HepG2 (cell line): ENCODE results near the gene MBD5. TPM values are rescaled to one million over a fixed set of nuclear protein-coding genes. Genes with fewer than 3 reads are reported as not detected.

ENCODE experiments used
- ATAC-seq: fragments of 200-7000 bp; cut with Tn5 transposase; 3 replicates; pipeline ENCODE4 v1.9.1; 2020; ENCODE audit warnings: mild to moderate bottlenecking, moderate library complexity
- BruUV-seq: library from RNA; stranded (reverse); fragments of 400-500 nt; replicated peaks from 2 replicates; lab custom pipeline; 2021; lab: Mats Ljungman, UMichigan
- CTCF ChIA-PET: fragments of 300-600 bp; formaldehyde crosslinking; extraction: SDS; loops from one replicate; lab custom pipeline; 2021; ENCODE audit warnings: low total read pairs, inconsistent platforms, low intra/inter-chr PET ratio; lab: Yijun Ruan, JAX
- POLR2A ChIA-PET: fragments of 350-600 bp; sonication (Branson Sonifier 250); formaldehyde crosslinking; loops from one replicate; lab custom pipeline; 2020; ENCODE audit warnings: antibody characterized with exemption, inconsistent platforms; lab: Yijun Ruan, JAX
- DNase-seq: peaks from one replicate; pipeline ENCODE4 v3.0.0-alpha.2; 2015; ENCODE audit warnings: low spot score
- FAIRE-seq: peaks from 3 replicates; lab custom pipeline; 2011; peaks lifted over from hg19 to GRCh38; lab: Jason Lieb, UNC
- H2AFZ ChIP-seq: one replicate; pipeline ENCODE4 v1.6.1; 2011; ENCODE audit warnings: low read length, inconsistent platforms
- H3K27ac ChIP-seq: fragments of 300-600 bp; 3 replicates; pipeline ENCODE4 v1.8.0; 2011; ENCODE audit warnings: mixed run types, mild to moderate bottlenecking, mixed read lengths, low read length, inconsistent platforms; ENCODE audit not compliant: insufficient read depth; ENCODE audit errors: extremely low read length
- H3K27me3 ChIP-seq, 2 experiments: fragments of 200-600 bp in 1 of 2; 2 replicates in 1 of 2; 3 replicates in 1 of 2; pipeline versions ENCODE4 v1.6.0 to v1.8.0; 2011; ENCODE audit warnings: low read length in 2 of 2, mild to moderate bottlenecking in 2 of 2, moderate library complexity in 2 of 2, inconsistent platforms in 1 of 2; ENCODE audit not compliant: insufficient read depth in 2 of 2, control insufficient read depth in 1 of 2
- H3K36me3 ChIP-seq, 2 experiments: fragments of 200-600 bp in 1 of 2; replicated peaks in 1 of 2; 2 replicates in 1 of 2; 3 replicates in 1 of 2; pipeline versions ENCODE4 v1.5.1 to v1.8.0; 2011; ENCODE audit warnings: low read length in 2 of 2, inconsistent platforms in 1 of 2; ENCODE audit not compliant: insufficient read depth in 2 of 2, control insufficient read depth in 1 of 2
- H3K4me1 ChIP-seq: 2 replicates; pipeline ENCODE4 v1.5.1; 2012; ENCODE audit warnings: low read length, inconsistent platforms; ENCODE audit not compliant: insufficient read depth
- H3K4me2 ChIP-seq: 2 replicates; pipeline ENCODE4 v1.6.0; 2011; ENCODE audit warnings: low read depth, low read length, inconsistent platforms
- H3K4me3 ChIP-seq, 3 experiments: fragments of 200-600 bp in 1 of 3; sonication (generic), shearing (Covaris generic) in 1 of 3; replicated peaks in 1 of 3; 2 replicates each; pipeline ENCODE4 v1.5.1; 2011 to 2016; ENCODE audit warnings: low read length in 3 of 3, inconsistent platforms in 2 of 3, low read depth in 2 of 3, mild to moderate bottlenecking in 2 of 3, control low read depth in 1 of 3, mixed read lengths in 1 of 3; ENCODE audit not compliant: insufficient read depth in 1 of 3
- H3K79me2 ChIP-seq: one replicate; pipeline ENCODE4 v1.6.1; 2011; ENCODE audit warnings: low read length, inconsistent platforms; ENCODE audit not compliant: insufficient read depth
- H3K9ac ChIP-seq: 2 replicates; pipeline ENCODE4 v1.6.0; 2011; ENCODE audit warnings: mild to moderate bottlenecking, low read depth, low read length, inconsistent platforms; ENCODE audit not compliant: insufficient read depth
- H3K9me3 ChIP-seq: 2 replicates; pipeline ENCODE4 v1.5.1; 2012; ENCODE audit warnings: mild to moderate bottlenecking, low read length
- H4K20me1 ChIP-seq: 2 replicates; pipeline ENCODE4 v1.6.0; 2011; ENCODE audit warnings: inconsistent platforms, mild to moderate bottlenecking, low read length, moderate library complexity; ENCODE audit not compliant: insufficient read depth
- CBX2 ChIP-seq, 2 experiments: fragments of 200-600 bp in 1 of 2; sonication (generic); formaldehyde crosslinking in 1 of 2; IDR thresholded peaks; 2 replicates each; pipeline versions ENCODE4 v1.7.0 to v1.8.1; 2018 to 2022; ENCODE audit warnings: low read depth in 2 of 2, low read length in 1 of 2, mild to moderate bottlenecking in 1 of 2, missing genetic modification reagents in 1 of 2
- CREB1 ChIP-seq, 2 experiments: fragments of 450-650 bp in 1 of 2; IDR thresholded peaks; 2 replicates each; pipeline ENCODE4 v1.6.1; 2016 to 2017; ENCODE audit warnings: control low read depth in 1 of 2, mild to moderate bottlenecking in 1 of 2, missing compliant biosample characterization in 1 of 2, missing genetic modification characterization in 1 of 2
- FOXO1 ChIP-seq: sonication (generic); formaldehyde crosslinking; IDR thresholded peaks from 2 replicates; pipeline ENCODE4 v1.4.0; 2020; ENCODE audit warnings: missing genetic modification reagents
- GTF2F1 ChIP-seq: fragments of 150-350 bp; IDR thresholded peaks from 2 replicates; pipeline ENCODE4 v1.6.1; 2014; ENCODE audit warnings: low read length
- NFYC ChIP-seq: IDR thresholded peaks from 2 replicates; pipeline ENCODE4 v1.6.1; 2016; ENCODE audit warnings: missing genetic modification reagents, missing compliant biosample characterization
- NR2F1 ChIP-seq, 2 experiments: fragments of 450-650 bp in 1 of 2; formaldehyde crosslinking in 1 of 2; IDR thresholded peaks; 2 replicates each; pipeline versions ENCODE4 v1.5.0 to v1.6.1; 2016 to 2020; ENCODE audit warnings: mild to moderate bottlenecking in 1 of 2, missing compliant biosample characterization in 1 of 2, missing genetic modification reagents in 1 of 2, moderate library complexity in 1 of 2
- TP53 ChIP-seq: sonication (generic); formaldehyde crosslinking; conservative IDR thresholded peaks from 2 replicates; pipeline ENCODE4 v1.4.0; 2020; ENCODE audit warnings: missing genetic modification reagents
- ZNF530 ChIP-seq: sonication (generic); formaldehyde crosslinking; IDR thresholded peaks from 2 replicates; pipeline ENCODE4 v1.5.0; 2020; ENCODE audit warnings: low read depth, mild to moderate bottlenecking, missing genetic modification reagents
- ZNF768 ChIP-seq: sonication (generic); formaldehyde crosslinking; IDR thresholded peaks from 2 replicates; pipeline ENCODE4 v1.4.0; 2020; ENCODE audit warnings: missing genetic modification reagents
- ZNF878 ChIP-seq: sonication (generic); formaldehyde crosslinking; IDR thresholded peaks from 2 replicates; pipeline ENCODE4 v1.8.1; 2023; ENCODE audit warnings: mild to moderate bottlenecking, missing genetic modification reagents, moderate library complexity
- WGBS: methylation state at CpG from one replicate; pipeline ENCODE4 v1.1.6; 2017; ENCODE audit warnings: low lambda C conversion rate; 5-methylcytosine and 5-hydroxymethylcytosine counted together
- in situ Hi-C: cut with HindIII; loops from 2 replicates; pipeline ENCODE4 v1.10.0; 2017; ENCODE audit warnings: low pct_unique_long_range_greater_than_20kb; ENCODE audit not compliant: extremely low pct_ligation_motif_present
- intact Hi-C: fragments of 100-400 bp; cut with micrococcal nuclease; formaldehyde crosslinking; loops from one replicate; pipeline ENCODE4 v1.10.0; 2022; ENCODE audit not compliant: unreplicated experiment
- polyA plus RNA-seq, 8 experiments: library from polyadenylated mRNA; depleted of rRNA in 3 of 8; stranded (reverse) in 7 of 8; unstranded in 1 of 8; fragments of >200 nt; fragmentation: Illumina TruSeq in 4 of 8; extraction: Trizol in 4 of 8; gene quantifications; 2 replicates each; pipeline versions ENCODE4 v1.2.1 to v1.2.3, GENCODE V29; 2011 to 2016; ENCODE audit warnings: low read depth in 4 of 8, missing spikeins in 1 of 8, mixed read lengths in 1 of 8; ENCODE audit not compliant: insufficient read depth in 1 of 8
- total RNA-seq, 5 experiments: library from RNA; depleted of rRNA; stranded (reverse); fragments of >200 nt; fragmentation: Illumina TruSeq; extraction: Trizol; gene quantifications; 2 replicates each; pipeline ENCODE4 v1.2.3, GENCODE V29; 2016; ENCODE audit warnings: low read depth in 1 of 5
- TF ChIP-seq, protein P1 (sequence below): sonication (generic); formaldehyde crosslinking; IDR thresholded peaks from 2 replicates; pipeline ENCODE4; 2020; ENCODE audit warnings: missing genetic modification reagents, mild to moderate bottlenecking, borderline replicate concordance
- TF ChIP-seq, protein P2 (sequence below): IDR thresholded peaks from 2 replicates; pipeline ENCODE4 v1.6.1; 2016; ENCODE audit warnings: low read depth, control low read depth
- TF ChIP-seq, protein P3 (sequence below): sonication (generic); formaldehyde crosslinking; IDR thresholded peaks from 2 replicates; pipeline ENCODE4 v1.4.0; 2020; ENCODE audit warnings: missing genetic modification reagents, borderline replicate concordance
- TF ChIP-seq, protein P4 (sequence below): sonication (generic); formaldehyde crosslinking; IDR thresholded peaks from 2 replicates; pipeline ENCODE4 v1.8.0; 2022; ENCODE audit warnings: mild to moderate bottlenecking, missing genetic modification reagents, moderate library complexity

MBD5 gene
- total and polyA plus RNA-seq, 2 of the 13 experiments (the other 11 are each of a cell fraction or from before 2014, with no cell fraction given): 13.5 to 26.4 TPM

DNA sequence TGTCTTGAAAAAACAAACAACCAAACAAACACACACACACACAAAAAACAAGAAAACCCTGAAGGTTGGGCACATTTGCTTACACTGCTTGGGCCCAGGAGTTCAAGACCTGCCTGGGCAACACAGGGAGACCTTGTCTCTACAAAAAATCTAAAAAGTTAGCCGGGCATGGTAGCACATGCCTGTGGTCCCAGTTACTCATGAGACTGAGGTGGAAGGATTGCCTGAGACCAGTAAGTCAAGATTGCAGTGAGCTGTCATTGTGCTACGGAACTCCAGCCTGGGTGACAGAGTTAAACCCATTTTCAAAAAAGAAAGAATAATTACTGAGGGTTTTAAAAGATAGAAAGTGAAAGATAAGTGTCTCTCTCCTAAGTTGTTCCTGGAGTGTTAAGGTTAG is 103.4 kb downstream of the MBD5 start:
- Histone ChIP-seq H3K27me3 (no peaks in the 10 kb centered on the region), H3K4me1 (no peaks in the 10 kb centered on the region), H3K9me3 (no peaks in the 10 kb centered on the region), H4K20me1 (no peaks in the 10 kb centered on the region), H2AFZ (no peak overlapping the region), H3K79me2 (no peaks in the 10 kb centered on the region), H3K4me2 (no peak overlapping the region), H3K27ac (no peak overlapping the region), H3K36me3 (no peaks in the 10 kb centered on the region), H3K4me3 (no peak overlapping the region), H3K9ac (no peak overlapping the region)
- ChIA-PET POLR2A (no interaction called here), CTCF (no interaction called here)
- 85% methylated on average over 2 of the region's 2 CpGs for WGBS
- intact Hi-C loops (no loop called here), in situ Hi-C loops (no loop called here)
- no peak for FAIRE-seq
- no TSS peak for BruUV-seq
- DNase-seq: no peak
- no peak for ATAC-seq
- TF ChIP-seq, protein P1, sequence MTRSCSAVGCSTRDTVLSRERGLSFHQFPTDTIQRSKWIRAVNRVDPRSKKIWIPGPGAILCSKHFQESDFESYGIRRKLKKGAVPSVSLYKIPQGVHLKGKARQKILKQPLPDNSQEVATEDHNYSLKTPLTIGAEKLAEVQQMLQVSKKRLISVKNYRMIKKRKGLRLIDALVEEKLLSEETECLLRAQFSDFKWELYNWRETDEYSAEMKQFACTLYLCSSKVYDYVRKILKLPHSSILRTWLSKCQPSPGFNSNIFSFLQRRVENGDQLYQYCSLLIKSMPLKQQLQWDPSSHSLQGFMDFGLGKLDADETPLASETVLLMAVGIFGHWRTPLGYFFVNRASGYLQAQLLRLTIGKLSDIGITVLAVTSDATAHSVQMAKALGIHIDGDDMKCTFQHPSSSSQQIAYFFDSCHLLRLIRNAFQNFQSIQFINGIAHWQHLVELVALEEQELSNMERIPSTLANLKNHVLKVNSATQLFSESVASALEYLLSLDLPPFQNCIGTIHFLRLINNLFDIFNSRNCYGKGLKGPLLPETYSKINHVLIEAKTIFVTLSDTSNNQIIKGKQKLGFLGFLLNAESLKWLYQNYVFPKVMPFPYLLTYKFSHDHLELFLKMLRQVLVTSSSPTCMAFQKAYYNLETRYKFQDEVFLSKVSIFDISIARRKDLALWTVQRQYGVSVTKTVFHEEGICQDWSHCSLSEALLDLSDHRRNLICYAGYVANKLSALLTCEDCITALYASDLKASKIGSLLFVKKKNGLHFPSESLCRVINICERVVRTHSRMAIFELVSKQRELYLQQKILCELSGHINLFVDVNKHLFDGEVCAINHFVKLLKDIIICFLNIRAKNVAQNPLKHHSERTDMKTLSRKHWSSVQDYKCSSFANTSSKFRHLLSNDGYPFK (CRISPR knock-in tag): no peak
- TF ChIP-seq TP53 (CRISPR knock-in tag) (no peak), ZNF768 (no peak), GTF2F1 (no peak), CREB1 (IDR thresholded peaks at IDR 0.05) (no peak), CREB1 (CRISPR knock-in tag; IDR thresholded peaks at IDR 0.05) (no peak), ZNF878 (CRISPR knock-in tag) (no peak), FOXO1 (CRISPR knock-in tag) (no peak), NFYC (CRISPR knock-in tag) (no peak), NR2F1 (CRISPR knock-in tag; IDR thresholded peaks at IDR 0.05) (no peak), ZNF530 (CRISPR knock-in tag) (no peak), CBX2 (IDR thresholded peaks at IDR 0.05; ENCODE audit: low read depth, low read length) (no peak), CBX2 (CRISPR knock-in tag; IDR thresholded peaks at IDR 0.05; ENCODE audit: low read depth) (no peak)
- TF ChIP-seq, protein P2, sequence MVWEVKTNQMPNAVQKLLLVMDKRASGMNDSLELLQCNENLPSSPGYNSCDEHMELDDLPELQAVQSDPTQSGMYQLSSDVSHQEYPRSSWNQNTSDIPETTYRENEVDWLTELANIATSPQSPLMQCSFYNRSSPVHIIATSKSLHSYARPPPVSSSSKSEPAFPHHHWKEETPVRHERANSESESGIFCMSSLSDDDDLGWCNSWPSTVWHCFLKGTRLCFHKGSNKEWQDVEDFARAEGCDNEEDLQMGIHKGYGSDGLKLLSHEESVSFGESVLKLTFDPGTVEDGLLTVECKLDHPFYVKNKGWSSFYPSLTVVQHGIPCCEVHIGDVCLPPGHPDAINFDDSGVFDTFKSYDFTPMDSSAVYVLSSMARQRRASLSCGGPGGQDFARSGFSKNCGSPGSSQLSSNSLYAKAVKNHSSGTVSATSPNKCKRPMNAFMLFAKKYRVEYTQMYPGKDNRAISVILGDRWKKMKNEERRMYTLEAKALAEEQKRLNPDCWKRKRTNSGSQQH (CRISPR knock-in tag): no peak
- TF ChIP-seq, protein P3, sequence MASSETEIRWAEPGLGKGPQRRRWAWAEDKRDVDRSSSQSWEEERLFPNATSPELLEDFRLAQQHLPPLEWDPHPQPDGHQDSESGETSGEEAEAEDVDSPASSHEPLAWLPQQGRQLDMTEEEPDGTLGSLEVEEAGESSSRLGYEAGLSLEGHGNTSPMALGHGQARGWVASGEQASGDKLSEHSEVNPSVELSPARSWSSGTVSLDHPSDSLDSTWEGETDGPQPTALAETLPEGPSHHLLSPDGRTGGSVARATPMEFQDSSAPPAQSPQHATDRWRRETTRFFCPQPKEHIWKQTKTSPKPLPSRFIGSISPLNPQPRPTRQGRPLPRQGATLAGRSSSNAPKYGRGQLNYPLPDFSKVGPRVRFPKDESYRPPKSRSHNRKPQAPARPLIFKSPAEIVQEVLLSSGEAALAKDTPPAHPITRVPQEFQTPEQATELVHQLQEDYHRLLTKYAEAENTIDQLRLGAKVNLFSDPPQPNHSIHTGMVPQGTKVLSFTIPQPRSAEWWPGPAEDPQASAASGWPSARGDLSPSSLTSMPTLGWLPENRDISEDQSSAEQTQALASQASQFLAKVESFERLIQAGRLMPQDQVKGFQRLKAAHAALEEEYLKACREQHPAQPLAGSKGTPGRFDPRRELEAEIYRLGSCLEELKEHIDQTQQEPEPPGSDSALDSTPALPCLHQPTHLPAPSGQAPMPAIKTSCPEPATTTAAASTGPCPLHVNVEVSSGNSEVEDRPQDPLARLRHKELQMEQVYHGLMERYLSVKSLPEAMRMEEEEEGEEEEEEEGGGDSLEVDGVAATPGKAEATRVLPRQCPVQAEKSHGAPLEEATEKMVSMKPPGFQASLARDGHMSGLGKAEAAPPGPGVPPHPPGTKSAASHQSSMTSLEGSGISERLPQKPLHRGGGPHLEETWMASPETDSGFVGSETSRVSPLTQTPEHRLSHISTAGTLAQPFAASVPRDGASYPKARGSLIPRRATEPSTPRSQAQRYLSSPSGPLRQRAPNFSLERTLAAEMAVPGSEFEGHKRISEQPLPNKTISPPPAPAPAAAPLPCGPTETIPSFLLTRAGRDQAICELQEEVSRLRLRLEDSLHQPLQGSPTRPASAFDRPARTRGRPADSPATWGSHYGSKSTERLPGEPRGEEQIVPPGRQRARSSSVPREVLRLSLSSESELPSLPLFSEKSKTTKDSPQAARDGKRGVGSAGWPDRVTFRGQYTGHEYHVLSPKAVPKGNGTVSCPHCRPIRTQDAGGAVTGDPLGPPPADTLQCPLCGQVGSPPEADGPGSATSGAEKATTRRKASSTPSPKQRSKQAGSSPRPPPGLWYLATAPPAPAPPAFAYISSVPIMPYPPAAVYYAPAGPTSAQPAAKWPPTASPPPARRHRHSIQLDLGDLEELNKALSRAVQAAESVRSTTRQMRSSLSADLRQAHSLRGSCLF (CRISPR knock-in tag): no peak
- TF ChIP-seq, protein P4, sequence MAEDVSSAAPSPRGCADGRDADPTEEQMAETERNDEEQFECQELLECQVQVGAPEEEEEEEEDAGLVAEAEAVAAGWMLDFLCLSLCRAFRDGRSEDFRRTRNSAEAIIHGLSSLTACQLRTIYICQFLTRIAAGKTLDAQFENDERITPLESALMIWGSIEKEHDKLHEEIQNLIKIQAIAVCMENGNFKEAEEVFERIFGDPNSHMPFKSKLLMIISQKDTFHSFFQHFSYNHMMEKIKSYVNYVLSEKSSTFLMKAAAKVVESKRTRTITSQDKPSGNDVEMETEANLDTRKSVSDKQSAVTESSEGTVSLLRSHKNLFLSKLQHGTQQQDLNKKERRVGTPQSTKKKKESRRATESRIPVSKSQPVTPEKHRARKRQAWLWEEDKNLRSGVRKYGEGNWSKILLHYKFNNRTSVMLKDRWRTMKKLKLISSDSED (CRISPR knock-in tag): no peak
